ENCODE measurements around the gene FHL2. TPM values are rescaled to one million over a fixed set of nuclear protein-coding genes. Genes with fewer than 3 reads are reported as not detected.

FHL2 gene
- total and polyA plus RNA-seq, 9 of the 15 experiments (the other 6 are each of a cell fraction or from before 2014, with no cell fraction given) = 7.5 to 33.1 (median 23.9) TPM

DNA sequence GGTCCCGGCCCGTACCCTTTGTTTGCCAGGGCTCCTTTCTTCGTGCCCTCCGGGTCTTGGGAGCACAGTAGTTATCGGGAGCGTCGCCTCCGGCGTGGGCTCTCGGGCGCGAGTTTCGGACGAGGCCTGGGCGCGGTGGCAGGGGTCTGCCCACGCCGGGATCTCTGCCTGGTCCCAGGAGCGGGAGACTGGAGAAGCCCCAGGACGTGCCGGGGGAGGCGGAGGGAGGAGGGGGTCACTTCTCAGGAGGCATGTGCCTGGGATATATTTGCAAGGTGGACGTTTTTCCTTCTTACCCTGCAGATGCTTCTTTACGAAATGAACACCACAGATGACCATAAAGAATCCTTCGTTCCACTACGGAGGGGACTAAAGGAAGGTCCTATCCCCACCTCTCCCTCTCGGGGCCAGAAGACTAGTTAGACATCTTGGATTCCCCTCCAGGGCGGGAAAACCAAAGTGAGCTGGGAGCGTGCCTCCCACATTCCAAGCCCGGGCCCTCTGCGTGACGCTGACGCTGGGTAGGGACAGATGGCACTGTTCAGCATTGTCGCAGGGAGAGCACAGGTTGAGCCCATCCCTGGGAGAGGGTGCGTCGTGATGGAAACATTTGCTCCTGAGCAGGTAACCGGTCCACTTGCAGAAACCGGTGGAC lies 483 bp upstream of the FHL2 start (continued):
- TF ChIP-seq, protein P1, sequence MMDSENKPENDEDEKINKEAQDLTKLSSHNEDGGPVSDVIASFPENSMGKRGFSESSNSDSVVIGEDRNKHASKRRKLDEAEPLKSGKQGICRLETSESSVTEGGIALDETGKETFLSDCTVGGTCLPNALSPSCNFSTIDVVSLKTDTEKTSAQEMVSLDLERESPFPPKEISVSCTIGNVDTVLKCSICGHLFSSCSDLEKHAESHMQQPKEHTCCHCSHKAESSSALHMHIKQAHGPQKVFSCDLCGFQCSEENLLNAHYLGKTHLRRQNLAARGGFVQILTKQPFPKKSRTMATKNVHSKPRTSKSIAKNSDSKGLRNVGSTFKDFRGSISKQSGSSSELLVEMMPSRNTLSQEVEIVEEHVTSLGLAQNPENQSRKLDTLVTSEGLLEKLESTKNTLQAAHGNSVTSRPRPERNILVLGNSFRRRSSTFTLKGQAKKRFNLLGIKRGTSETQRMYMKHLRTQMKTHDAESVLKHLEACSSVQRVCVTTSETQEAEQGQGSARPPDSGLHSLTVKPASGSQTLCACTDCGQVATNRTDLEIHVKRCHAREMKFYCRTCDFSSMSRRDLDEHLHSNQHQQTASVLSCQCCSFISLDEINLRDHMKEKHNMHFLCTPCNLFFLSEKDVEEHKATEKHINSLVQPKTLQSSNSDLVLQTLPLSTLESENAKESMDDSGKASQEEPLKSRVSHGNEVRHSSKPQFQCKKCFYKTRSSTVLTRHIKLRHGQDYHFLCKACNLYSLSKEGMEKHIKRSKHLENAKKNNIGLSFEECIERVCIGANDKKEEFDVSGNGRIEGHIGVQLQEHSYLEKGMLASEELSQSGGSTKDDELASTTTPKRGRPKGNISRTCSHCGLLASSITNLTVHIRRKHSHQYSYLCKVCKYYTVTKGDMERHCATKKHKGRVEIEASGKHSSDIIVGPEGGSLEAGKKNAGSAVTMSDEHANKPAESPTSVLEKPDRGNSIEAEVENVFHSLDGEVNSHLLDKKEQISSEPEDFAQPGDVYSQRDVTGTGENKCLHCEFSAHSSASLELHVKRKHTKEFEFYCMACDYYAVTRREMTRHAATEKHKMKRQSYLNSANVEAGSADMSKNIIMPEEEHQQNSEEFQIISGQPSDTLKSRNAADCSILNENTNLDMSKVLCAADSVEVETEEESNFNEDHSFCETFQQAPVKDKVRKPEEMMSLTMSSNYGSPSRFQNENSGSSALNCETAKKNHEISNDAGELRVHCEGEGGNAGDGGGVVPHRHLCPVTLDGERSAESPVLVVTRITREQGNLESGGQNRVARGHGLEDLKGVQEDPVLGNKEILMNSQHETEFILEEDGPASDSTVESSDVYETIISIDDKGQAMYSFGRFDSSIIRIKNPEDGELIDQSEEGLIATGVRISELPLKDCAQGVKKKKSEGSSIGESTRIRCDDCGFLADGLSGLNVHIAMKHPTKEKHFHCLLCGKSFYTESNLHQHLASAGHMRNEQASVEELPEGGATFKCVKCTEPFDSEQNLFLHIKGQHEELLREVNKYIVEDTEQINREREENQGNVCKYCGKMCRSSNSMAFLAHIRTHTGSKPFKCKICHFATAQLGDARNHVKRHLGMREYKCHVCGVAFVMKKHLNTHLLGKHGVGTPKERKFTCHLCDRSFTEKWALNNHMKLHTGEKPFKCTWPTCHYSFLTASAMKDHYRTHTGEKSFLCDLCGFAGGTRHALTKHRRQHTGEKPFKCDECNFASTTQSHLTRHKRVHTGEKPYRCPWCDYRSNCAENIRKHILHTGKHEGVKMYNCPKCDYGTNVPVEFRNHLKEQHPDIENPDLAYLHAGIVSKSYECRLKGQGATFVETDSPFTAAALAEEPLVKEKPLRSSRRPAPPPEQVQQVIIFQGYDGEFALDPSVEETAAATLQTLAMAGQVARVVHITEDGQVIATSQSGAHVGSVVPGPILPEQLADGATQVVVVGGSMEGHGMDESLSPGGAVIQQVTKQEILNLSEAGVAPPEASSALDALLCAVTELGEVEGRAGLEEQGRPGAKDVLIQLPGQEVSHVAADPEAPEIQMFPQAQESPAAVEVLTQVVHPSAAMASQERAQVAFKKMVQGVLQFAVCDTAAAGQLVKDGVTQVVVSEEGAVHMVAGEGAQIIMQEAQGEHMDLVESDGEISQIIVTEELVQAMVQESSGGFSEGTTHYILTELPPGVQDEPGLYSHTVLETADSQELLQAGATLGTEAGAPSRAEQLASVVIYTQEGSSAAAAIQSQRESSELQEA (IDR thresholded peaks at IDR 0.05; ENCODE audit: low read depth) = no peak
- no peak for TF ChIP-seq PTTG1 (tag; IDR thresholded peaks at IDR 0.05; ENCODE audit: low read depth)
- TF ChIP-seq RFX7 (CRISPR knock-in tag; IDR thresholded peaks at IDR 0.05) = no peak
- 0 out of 2 replicates have a peak, but pooled peaks have one; percentile 46 for TF ChIP-seq MECOM (CRISPR knock-in tag; IDR thresholded peaks at IDR 0.05)
- no peak for TF ChIP-seq ZNF586 (CRISPR knock-in tag; conservative IDR thresholded peaks at IDR 0.05)
- TF ChIP-seq YBX1 (IDR thresholded peaks at IDR 0.05) = no peak
- no peak for TF ChIP-seq CHD2 (IDR thresholded peaks at IDR 0.05; ENCODE audit: low read depth, low read length)
- TF ChIP-seq, protein P2, sequence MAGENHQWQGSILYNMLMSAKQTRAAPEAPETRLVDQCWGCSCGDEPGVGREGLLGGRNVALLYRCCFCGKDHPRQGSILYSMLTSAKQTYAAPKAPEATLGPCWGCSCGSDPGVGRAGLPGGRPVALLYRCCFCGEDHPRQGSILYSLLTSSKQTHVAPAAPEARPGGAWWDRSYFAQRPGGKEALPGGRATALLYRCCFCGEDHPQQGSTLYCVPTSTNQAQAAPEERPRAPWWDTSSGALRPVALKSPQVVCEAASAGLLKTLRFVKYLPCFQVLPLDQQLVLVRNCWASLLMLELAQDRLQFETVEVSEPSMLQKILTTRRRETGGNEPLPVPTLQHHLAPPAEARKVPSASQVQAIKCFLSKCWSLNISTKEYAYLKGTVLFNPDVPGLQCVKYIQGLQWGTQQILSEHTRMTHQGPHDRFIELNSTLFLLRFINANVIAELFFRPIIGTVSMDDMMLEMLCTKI (IDR thresholded peaks at IDR 0.05; ENCODE audit: partially characterized antibody) = no peak
- TF ChIP-seq FOXP1 (CRISPR knock-in tag; IDR thresholded peaks at IDR 0.05) = peak; percentile 4; the same call in 1 of the 2 replicates
- TF ChIP-seq NFXL1 (CRISPR knock-in tag; IDR thresholded peaks at IDR 0.05) = 0 out of 2 replicates have a peak, but pooled peaks have one; percentile 36
- TF ChIP-seq SRF (CRISPR knock-in tag; IDR thresholded peaks at IDR 0.05) = peak in 1 of 2 experiments; percentile 71; a peak in 1 of 4 replicates
- TF ChIP-seq SMARCC2 (IDR thresholded peaks at IDR 0.05; ENCODE audit: low read depth) = no peak
- TF ChIP-seq HIVEP1 (CRISPR knock-in tag; IDR thresholded peaks at IDR 0.05) = no peak
- TF ChIP-seq CHD1 (IDR thresholded peaks at IDR 0.05; ENCODE audit: low read length) = no peak
- no peak for TF ChIP-seq RBFOX2 (IDR thresholded peaks at IDR 0.05; ENCODE audit: low read depth, low read length)
- no peak for TF ChIP-seq SLC30A9 (CRISPR knock-in tag; IDR thresholded peaks at IDR 0.05)
- TF ChIP-seq PML (IDR thresholded peaks at IDR 0.05; ENCODE audit: low read length) = no peak
- TF ChIP-seq ZNF436 (CRISPR knock-in tag; IDR thresholded peaks at IDR 0.05) = no peak
- TF ChIP-seq PCBP1 (IDR thresholded peaks at IDR 0.05; ENCODE audit: low read depth, low read length, poor library complexity, severe bottlenecking) = no peak
- TF ChIP-seq MIER1 (IDR thresholded peaks at IDR 0.05; ENCODE audit: low read depth) = no peak
- TF ChIP-seq MAZ (CRISPR knock-in tag; conservative IDR thresholded peaks at IDR 0.05 in 1 of 2, IDR thresholded peaks at IDR 0.05 in 1 of 2) = peak in 1 of 2 experiments; percentile 16; a peak in 1 of 4 replicates
